Fibroblast of the aortic adventitia (primary cell): ENCODE data around the gene TNFAIP8L3. TPM values are rescaled to one million over a fixed set of nuclear protein-coding genes. Genes with fewer than 3 reads are reported as not detected.

ENCODE experiments used
- DNase-seq: peaks from one replicate; pipeline ENCODE4 v3.0.0-alpha.2; 2010; ENCODE audit warnings: low read depth
- H3K4me3 ChIP-seq: 2 replicates; pipeline ENCODE4 v1.5.1; 2011; ENCODE audit warnings: low read depth, mild to moderate bottlenecking, control low read depth, low read length, moderate library complexity
- CTCF ChIP-seq: IDR thresholded peaks from 2 replicates; pipeline ENCODE4 v1.5.1; 2011; ENCODE audit warnings: mild to moderate bottlenecking, low read length, control low read depth, inconsistent platforms; ENCODE audit not compliant: insufficient read depth
- total RNA-seq: library from RNA; depleted of rRNA; stranded (reverse); fragments of >200 nt; gene quantifications from 2 replicates; pipeline ENCODE4 v1.2.3, GENCODE V29; 2012; ENCODE audit warnings: low replicate concordance

TNFAIP8L3 gene
- total RNA-seq, 1 donor = 22.4 TPM

DNA sequence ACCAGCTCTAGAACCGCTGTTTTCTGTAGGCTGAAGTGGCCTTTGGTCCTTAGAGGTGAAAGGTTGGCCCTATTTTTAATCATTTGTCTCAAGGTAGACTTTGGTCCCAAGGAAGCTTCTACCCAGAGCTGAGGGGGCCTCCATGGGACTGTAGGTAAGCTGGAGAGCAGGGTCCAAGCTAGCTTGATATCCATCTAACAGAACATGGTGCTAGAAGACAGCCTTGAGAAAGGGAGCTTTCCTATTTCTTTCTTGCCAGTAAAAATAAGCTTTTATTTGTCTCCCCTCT lies 3.6 kb upstream of the TNFAIP8L3 start:
- TF ChIP-seq CTCF = no peak
- no peak overlapping the region for H3K4me3 ChIP-seq
- DNase-seq = no peak

GRCh38 chr15:51097553-51098330 lies 3.0 kb upstream of the TNFAIP8L3 start:
- TF ChIP-seq CTCF = no peak

GRCh38 chr15:51096976-51097375 lies 2.3 kb upstream of the TNFAIP8L3 start:
- no peak for TF ChIP-seq CTCF
- DNase-seq = no peak
- H3K4me3 ChIP-seq = no peak overlapping the region

More at GRCh38 chr15:51097553-51098330, 3.0 kb upstream of the TNFAIP8L3 start:
- DNase-seq = peak; percentile 86
- H3K4me3 ChIP-seq = no peak overlapping the region

DNA sequence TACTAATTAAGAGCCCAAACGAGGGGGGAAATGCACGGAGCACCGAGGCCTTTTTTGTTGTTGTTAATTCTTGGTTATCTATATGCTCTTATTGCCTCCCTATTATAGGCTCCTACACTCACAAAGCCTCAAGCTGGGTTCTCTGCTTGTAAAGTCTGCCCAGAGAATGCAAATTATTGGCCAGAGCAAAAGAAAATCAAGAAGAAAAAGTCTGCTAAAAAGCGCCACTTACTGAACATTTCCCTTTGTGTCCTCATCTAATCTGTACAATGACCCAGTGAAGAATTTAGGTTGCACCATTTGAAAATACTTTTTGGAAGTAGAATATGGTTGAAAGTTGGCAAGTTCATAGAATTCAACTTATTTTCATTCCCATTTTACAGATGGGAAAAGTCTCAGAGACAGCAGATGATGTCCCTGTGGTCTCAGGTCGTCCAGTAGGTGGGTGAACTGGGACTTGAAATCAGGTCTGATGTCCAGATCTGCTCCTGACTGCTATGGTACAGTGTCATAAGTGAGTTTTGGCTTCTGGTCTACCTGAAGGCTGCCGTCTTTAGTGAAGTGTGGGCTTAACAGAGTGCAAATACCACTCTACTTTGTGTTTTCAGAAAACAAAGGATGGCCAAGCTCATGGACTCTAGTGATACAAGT lies 1.1 kb upstream of the TNFAIP8L3 start:
- no peak for DNase-seq
- no peak for TF ChIP-seq CTCF
- peak overlapping the region; percentile 76 for H3K4me3 ChIP-seq

- peak overlapping the region; percentile 80 for H3K4me3 ChIP-seq
- TF ChIP-seq CTCF = no peak
- DNase-seq = peak; percentile 53
These were observed 684 bp downstream of the TNFAIP8L3 start for GRCh38 chr15:51093839-51094605.

GRCh38 chr15:51093488-51093838 lies 1.2 kb downstream of the TNFAIP8L3 start:
- no peak for DNase-seq
- TF ChIP-seq CTCF = no peak
- H3K4me3 ChIP-seq = peak overlapping the region; percentile 80
